Left ventricle myocardium inferior (tissue), 1 donor: Measurements from ENCODE around the gene ACTL6B. TPM values are rescaled to one million over a fixed set of nuclear protein-coding genes. Genes with fewer than 3 reads are reported as not detected.

Experiments
- DNase-seq: peaks from one replicate; pipeline ENCODE4 v3.0.0-alpha.2; 2020
- H3K27ac ChIP-seq: fragments of 200-600 bp; replicated peaks from 2 replicates; pipeline ENCODE4 v1.8.0; 2021
- H3K27me3 ChIP-seq: fragments of 200-600 bp; 2 replicates; pipeline ENCODE4 v1.8.0; 2021; ENCODE audit warnings: low read depth
- H3K36me3 ChIP-seq: fragments of 200-600 bp; 2 replicates; pipeline ENCODE4 v1.8.0; 2021
- H3K4me1 ChIP-seq: fragments of 200-600 bp; 2 replicates; pipeline ENCODE4 v1.8.0; 2021
- H3K4me3 ChIP-seq: fragments of 200-600 bp; 2 replicates; pipeline ENCODE4 v1.8.0; 2021; ENCODE audit warnings: mild to moderate bottlenecking, moderate library complexity
- H3K9me3 ChIP-seq: fragments of 200-600 bp; replicated peaks from 2 replicates; pipeline ENCODE4 v1.8.0; 2021
- CTCF ChIP-seq: fragments of 200-600 bp; IDR thresholded peaks from 2 replicates; pipeline ENCODE4 v1.8.0; 2021; ENCODE audit warnings: antibody characterized with exemption, mild to moderate bottlenecking, borderline replicate concordance
- intact Hi-C: fragments of 100-400 bp; cut with micrococcal nuclease; formaldehyde crosslinking; loops from one replicate; pipeline ENCODE4 v1.11.0; 2022
- total RNA-seq: library from RNA; stranded (reverse); fragmentation: NEBNext Ultra II Directional; extraction: Animal tissue kit (Norgen Biotek cat#: 25700); gene quantifications from one replicate; pipeline ENCODE4 v1.2.1, GENCODE V29; 2021
- donor health status: DM: no; HTN: yes; CAD: no; lungs with severe emphysema.

ACTL6B gene
- total RNA-seq, 1 donor from 2014 or later, result not detected

GRCh38 chr7:100686201-100686821 is 30.1 kb upstream of the ACTL6B start:
- TF ChIP-seq CTCF, result no peak
- Histone ChIP-seq H3K9me3 (no peaks in the 10 kb centered on the region), H3K27ac (no peak overlapping the region), H3K4me3 (no peak overlapping the region), H3K27me3 (no peaks in the 10 kb centered on the region), H3K36me3 (peaks cover 80% of the 10 kb centered on the region), H3K4me1 (peaks cover 38% of the 10 kb centered on the region)
- intact Hi-C loops, result no loop called here
- DNase-seq, result no peak

- Histone ChIP-seq H3K4me1 (peaks cover 35% of the 10 kb centered on the region), H3K36me3 (peaks cover 81% of the 10 kb centered on the region), H3K9me3 (no peaks in the 10 kb centered on the region), H3K27me3 (no peaks in the 10 kb centered on the region), H3K27ac (no peak overlapping the region), H3K4me3 (no peak overlapping the region)
- TF ChIP-seq CTCF, result no peak
- intact Hi-C loops, result no loop called here
- no peak for DNase-seq
Measured at GRCh38 chr7:100685631-100686145, 29.4 kb upstream of the ACTL6B start.

GRCh38 chr7:100685049-100685605 is 28.9 kb upstream of the ACTL6B start:
- H3K9me3 ChIP-seq, result no peaks in the 10 kb centered on the region
- no peak for TF ChIP-seq CTCF
- intact Hi-C loops, result no loop called here
- no peak overlapping the region for H3K27ac ChIP-seq
- peaks cover 81% of the 10 kb centered on the region for H3K36me3 ChIP-seq
- no peaks in the 10 kb centered on the region for H3K27me3 ChIP-seq
- H3K4me3 ChIP-seq, result no peak overlapping the region
- no peak for DNase-seq
- H3K4me1 ChIP-seq, result peaks cover 35% of the 10 kb centered on the region

GRCh38 chr7:100684534-100685042 is 28.3 kb upstream of the ACTL6B start:
- peaks cover 84% of the 10 kb centered on the region for H3K36me3 ChIP-seq
- TF ChIP-seq CTCF, result no peak
- DNase-seq, result no peak

GRCh38 chr7:100683659-100684533 is 27.6 kb upstream of the ACTL6B start:
- H3K27ac ChIP-seq, result no peak overlapping the region
- DNase-seq, result no peak
- intact Hi-C loops, result no loop called here
- H3K9me3 ChIP-seq, result no peaks in the 10 kb centered on the region
- peaks cover 87% of the 10 kb centered on the region for H3K36me3 ChIP-seq
- H3K27me3 ChIP-seq, result no peaks in the 10 kb centered on the region
- no peak overlapping the region for H3K4me3 ChIP-seq
- TF ChIP-seq CTCF, result no peak
- peaks cover 35% of the 10 kb centered on the region for H3K4me1 ChIP-seq

More at GRCh38 chr7:100684534-100685042, 28.3 kb upstream of the ACTL6B start:
- no peak overlapping the region for H3K4me3 ChIP-seq
- H3K27me3 ChIP-seq, result no peaks in the 10 kb centered on the region
- H3K9me3 ChIP-seq, result no peaks in the 10 kb centered on the region
- H3K4me1 ChIP-seq, result peaks cover 35% of the 10 kb centered on the region
- intact Hi-C loops, result no loop called here
- no peak overlapping the region for H3K27ac ChIP-seq
